ENCODE data around the gene IRF8.
A peak's percentile ranks its signal among the peaks of the same experiment; 100 is the strongest.

Gene IRF8

GRCh38 chr16:85913688-85914422 lies 14.9 kb downstream of the IRF8 start:
- DNase-seq (ENCODE audit: low spot score): peak; percentile 75

- DNase-seq (ENCODE audit: low spot score): no peak
Observed at GRCh38 chr16:85914423-85914794, 15.4 kb downstream of the IRF8 start.

GRCh38 chr16:85915125-85915845 lies 16.3 kb downstream of the IRF8 start:
- DNase-seq (ENCODE audit: low spot score): no peak

DNA sequence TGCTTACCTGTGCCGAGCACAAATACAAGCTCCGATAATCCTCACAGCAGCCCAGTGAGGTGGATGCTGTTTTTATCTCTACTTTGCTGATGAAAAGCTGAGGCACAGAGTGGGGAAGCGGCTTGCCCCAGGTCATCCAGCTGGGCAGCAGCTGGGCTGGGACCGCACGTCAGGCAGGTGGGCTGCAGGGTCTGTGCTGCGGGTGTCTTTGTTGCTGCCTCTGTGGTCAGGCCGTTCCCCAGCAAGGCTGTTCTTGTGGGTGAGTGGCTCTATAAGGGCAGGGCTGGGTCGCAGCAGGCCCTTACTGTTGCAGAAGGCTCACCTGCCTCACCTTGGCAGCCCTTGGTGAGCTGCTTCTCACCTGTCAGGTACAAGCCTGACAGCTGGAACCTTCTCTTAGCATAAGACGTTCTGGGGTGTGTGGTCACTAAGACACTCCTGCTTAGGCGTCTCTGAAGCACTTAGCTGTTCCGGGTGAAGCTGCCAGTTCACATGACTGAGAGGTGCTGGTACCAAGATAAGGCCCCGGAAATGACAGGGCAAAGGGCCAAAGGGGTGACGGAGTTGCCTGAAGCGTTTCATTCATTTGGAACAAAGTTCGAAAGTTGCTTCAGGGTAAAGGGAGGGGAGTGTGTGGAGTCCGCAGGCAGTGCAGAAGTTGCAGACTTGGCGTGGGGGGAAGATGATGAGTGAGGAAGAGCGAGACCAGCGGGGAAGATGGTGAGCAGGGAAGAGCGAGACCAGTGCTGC lies 17.4 kb downstream of the IRF8 start:
- peak; percentile 76 for DNase-seq (ENCODE audit: low spot score)

DNA sequence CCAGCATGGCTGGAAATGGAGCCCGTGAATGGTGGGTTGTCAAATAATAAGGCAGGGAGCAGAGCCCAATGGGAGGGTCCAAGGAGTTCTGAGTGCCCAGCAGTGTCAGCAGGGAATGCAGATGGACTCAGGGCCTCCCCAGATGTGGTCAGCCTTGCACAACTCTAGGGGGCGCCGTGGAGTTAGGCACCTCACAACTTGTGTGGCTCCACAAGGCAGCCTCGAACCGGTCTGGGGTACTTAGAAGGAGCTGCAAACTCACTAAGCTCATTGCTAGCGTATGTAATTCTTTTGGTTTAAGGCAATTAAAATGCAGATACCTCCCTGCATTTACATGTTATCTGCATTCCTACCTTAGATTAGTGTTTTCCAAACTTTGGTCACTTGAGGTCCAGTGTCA lies 18.1 kb downstream of the IRF8 start:
- no peak for DNase-seq (ENCODE audit: low spot score)

DNA sequence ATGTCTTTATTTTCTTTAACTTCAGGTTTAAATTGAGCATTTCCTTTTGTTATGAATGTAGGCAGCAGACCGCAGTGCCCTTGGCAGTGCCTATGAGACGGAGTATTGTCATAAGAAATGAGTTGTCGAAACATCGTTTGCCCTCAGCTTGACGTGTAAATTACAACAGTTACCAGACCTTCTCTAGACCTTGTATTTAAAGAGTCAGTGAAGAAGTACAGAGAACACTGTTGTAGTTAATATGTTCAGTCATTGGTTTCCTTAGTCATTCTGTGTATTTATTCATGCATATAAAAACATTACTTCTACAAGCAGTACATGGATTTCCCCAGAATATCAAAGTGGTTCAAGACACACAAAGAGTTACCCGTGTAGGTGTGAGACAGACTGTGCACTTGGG lies 19.0 kb downstream of the IRF8 start:
- peak; percentile 84 for DNase-seq (ENCODE audit: low spot score)

DNA sequence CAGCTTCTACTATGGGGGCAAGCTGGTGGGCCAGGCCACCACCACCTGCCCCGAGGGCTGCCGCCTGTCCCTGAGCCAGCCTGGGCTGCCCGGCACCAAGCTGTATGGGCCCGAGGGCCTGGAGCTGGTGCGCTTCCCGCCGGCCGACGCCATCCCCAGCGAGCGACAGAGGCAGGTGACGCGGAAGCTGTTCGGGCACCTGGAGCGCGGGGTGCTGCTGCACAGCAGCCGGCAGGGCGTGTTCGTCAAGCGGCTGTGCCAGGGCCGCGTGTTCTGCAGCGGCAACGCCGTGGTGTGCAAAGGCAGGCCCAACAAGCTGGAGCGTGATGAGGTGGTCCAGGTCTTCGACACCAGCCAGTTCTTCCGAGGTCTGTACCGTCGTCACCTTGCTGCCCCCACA lies 19.5 kb downstream of the IRF8 start:
- no peak for DNase-seq (ENCODE audit: low spot score)

DNA sequence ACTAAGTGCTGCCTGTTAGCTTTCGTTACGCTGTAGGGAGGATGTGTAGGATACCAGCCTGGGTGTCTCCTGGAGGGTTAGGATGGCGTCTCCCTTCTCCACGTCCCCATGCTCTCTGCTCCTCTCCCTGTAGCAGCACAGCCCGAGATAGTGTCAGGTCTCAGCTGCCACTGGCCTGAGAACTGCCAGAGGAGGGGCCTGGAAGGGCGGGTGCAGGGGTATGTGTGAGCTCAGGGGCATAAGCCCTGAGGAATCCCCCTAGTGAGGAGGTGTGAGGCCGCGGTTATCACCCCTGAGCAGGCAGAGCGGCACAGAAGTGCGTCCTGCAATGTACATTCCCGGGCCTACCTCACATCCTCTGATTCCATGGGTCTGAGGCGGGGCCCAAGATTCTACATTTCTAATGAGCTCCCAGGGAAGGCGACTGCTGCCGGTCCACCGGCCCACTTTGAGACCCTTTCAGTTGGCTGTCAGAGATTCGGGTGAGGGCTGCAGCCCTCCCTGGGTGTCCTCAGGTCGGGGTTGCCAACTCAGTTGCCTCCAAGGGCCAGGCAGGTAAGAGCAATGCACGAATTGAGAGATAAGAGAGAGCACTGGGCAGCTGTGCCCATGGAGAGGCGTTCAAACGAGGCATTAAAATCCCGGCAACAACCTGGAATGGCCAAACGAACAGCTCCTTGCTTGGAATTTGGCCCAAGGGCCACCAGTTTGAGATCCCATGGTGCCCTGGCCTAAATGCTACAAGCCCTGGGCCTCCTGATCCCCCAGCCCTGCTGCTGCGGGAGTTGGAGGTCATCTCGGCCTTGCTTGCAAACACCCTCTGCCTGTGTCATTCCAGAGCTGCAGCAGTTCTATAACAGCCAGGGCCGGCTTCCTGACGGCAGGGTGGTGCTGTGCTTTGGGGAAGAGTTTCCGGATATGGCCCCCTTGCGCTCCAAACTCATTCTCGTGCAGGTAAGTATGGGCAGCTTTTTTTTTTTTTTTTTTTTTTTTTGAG lies 20.6 kb downstream of the IRF8 start:
- DNase-seq (ENCODE audit: low spot score): no peak

- no peak for DNase-seq (ENCODE audit: low spot score)
Observed at GRCh38 chr16:85921026-85921425, 22.1 kb downstream of the IRF8 start.

GRCh38 chr16:85923153-85924021 lies 24.4 kb downstream of the IRF8 start:
- DNase-seq (ENCODE audit: low spot score): no peak

GRCh38 chr16:85924675-85925074 lies 25.7 kb downstream of the IRF8 start:
- DNase-seq (ENCODE audit: low spot score): peak; percentile 62

DNA sequence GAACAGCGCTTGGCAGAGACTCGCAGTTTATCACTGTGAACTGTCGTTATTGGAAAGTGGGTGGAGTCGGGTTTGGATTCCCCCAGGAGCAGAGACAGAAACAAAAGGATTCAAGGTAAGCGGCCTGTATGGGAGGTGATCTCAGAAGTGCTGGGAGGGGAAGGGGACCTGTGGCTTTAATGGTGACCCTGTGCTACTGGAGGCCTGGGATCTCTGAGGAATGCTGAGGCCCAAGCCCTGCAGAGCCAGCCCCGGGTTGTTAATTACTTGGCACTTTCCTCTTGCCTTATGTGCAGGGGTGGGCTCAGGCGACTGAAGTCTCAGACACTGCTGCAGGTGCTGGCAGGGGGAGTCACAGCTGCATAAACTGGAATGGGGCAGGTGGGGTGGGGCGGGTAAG lies 27.4 kb downstream of the IRF8 start:
- DNase-seq (ENCODE audit: low spot score): no peak

DNA sequence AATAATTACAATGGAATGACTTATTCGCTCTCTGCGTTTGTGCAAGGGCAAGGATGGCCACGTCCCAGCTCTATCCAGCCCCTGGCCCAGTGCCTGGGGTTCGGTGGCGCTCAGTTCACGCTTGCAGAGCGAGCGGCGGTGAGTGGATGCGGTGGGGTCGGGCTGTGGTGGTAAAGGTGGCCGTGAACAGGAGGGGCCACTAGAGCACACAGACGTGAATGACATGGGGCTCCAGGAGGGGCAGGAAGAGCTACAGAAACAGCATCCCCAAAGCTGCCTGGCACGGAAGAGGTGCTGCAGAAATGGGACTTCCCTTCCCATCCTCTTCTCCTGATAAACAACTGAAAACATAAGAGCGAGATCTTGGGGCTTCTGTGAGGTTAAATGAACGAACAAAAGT lies 28.4 kb downstream of the IRF8 start:
- no peak for DNase-seq (ENCODE audit: low spot score)

DNA sequence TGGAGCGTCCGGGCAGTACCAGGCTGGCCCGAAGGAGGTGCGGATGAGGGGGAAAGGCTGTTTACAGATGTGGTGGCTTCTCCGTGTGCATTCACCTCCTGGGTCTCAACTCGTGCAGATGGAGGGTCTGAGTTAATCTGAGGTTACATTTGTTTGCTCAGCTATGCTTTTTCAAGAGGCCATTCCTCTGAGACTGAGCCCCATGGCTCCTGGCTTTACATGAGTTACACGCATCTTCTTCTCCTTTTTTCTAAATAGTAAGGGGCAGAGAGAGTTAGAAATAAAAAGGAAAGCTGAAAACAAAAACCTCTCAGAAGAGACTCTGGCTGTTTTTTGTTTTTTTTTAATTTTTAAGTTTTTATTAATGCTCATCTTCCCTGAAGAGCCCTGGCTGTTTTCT lies 29.0 kb downstream of the IRF8 start:
- DNase-seq (ENCODE audit: low spot score): no peak

GRCh38 chr16:85928401-85928820 lies 29.4 kb downstream of the IRF8 start:
- no peak for DNase-seq (ENCODE audit: low spot score)

DNA sequence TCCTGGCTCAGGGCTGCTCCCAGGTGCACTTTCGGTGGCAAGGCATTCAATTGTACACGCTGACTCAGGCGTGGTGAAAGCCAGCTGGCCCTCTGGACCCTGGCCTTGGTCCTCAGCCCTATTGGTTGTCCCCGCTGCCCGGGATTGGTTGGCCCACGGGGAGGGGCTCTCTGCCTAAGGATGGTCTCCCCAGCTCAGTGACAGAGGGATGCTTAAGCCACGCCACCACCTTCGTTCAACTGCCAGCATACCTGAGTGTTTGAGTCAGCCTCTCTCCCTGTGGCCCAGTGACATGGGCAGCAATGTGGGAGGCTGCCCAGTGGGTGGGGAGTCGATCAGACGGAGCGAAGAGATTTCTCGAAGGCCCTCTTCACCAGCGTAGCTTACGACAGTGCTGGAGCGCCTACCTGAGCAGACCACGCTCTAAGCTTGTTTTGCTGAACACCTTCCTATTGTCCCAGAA lies 30.3 kb downstream of the IRF8 start:
- peak; percentile 82 for DNase-seq (ENCODE audit: low spot score)

DNA sequence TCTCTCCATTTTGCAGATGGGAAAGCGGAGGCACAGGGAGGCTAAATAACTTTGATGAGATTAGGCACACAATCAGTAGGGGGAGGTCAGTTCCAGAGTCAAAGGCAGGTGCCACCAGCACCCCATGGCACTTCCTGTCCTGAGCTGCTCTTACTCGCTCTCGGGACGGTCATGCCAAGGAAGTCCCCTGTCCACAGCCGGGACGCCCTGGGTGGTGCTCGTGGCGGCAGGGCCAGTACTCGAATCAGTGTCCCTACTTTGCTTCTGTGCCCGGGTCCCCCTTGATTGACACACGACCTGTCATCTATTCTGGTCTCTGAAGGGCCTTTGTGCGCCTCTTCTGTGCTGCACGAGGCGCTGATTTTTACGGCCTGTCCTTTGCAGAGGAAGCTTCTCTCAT lies 31.3 kb downstream of the IRF8 start:
- no peak for DNase-seq (ENCODE audit: low spot score)

DNA sequence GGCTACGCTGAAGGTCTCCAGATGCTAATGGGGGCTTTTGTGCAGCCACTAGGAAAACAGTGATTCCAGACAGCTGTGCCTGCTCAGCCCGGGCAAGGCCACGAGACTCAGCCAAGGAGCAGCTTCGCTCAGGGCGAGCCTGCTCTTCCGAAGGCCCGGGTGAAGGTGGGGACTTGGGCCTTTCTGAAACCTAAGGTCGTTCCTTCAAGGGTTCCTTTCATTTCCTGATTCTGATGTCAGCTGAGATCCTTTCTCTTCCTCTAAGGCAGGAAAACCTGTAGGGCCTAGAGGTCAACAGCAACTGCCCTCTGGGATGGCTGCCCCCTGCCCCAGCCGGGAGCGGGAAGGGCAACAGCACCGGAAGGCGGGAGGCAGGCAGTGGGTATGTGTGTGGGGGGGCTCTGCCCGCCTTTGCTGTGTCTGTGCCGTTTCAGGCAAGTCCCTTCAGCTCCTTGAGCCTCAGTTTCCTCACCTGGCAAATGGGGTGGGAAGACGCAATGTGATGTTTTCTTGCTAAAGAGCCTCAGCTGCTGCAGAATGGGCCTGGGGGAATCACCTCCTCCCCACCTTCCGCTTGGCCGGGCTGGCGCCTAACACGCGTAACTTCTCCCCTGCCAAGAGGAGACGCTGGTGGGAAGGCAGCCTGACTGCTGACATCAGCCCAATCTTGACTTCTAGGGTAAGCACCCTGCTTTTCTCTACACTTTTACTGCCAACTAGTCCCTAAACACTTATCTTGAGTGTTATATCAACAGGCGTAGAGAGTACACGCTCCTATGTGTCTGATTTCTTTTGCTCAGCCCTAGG lies 32.8 kb downstream of the IRF8 start:
- DNase-seq (ENCODE audit: low spot score): no peak

DNA sequence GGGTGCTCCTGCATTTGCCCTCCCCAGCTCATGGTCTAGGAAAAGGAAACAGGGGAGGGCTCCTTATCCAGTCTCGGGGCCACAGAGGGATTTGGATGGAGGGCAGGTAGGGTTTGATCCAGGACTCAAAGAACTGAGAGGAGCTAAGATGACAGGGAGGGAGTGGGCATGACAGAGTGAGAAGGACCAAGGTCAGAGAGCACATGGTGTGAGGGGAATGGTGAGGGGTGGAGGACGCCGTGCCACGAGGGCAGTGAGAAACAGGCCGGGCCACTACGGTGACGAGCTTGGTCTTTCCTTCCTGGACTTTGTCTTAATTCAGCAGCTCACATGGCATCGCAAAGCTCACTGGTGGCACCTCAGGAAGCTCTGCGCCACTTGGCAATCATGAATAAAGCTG lies 35.2 kb downstream of the IRF8 start:
- no peak for DNase-seq (ENCODE audit: low spot score)

All from kidney tubule cell (primary cell).